ENCODE measurements around the gene DLG1. TPM values are rescaled to one million over a fixed set of nuclear protein-coding genes. Genes with fewer than 3 reads are reported as not detected.

DLG1 gene
- total and polyA plus RNA-seq, 2 experiments from 2014 or later = 27.6 to 98.0 TPM

DNA sequence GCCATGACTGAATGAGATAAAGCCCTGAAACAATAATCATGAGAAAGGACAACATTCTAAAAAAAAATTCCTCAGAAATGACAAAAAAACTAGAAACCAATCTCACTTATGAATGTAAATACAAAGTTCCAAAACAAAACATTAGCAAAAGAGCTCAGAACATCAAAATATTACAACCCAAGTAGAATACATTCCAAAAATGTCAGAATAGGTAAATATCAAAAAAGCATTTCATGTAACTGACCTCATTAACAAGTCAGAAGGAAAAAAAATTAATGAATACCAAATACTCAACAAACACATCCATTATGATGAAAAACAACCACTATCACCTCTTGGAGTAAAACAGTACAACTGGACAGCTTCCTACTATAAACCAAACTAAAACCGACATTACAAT, 93.1 kb downstream of the DLG1 start:
- no peak for ATAC-seq
- H3K4me2 ChIP-seq = no peak overlapping the region
- no peak for DNase-seq (ENCODE audit: low spot score)
- no peaks in the 10 kb centered on the region for H3K9me3 Mint-ChIP-seq
- H3K27me3 ChIP-seq (ENCODE audit: insufficient read depth) = no peaks in the 10 kb centered on the region
- H3K4me1 Mint-ChIP-seq = peaks cover 61% of the 10 kb centered on the region
- peaks cover 20% of the 10 kb centered on the region for H4K20me1 ChIP-seq (replicated peaks; ENCODE audit: insufficient read depth)
- H3K27ac Mint-ChIP-seq = no peak overlapping the region
- H3K36me3 Mint-ChIP-seq (ENCODE audit: low read depth) = no peaks in the 10 kb centered on the region
- 0 out of 2 replicates have a peak, but pooled peaks cover 2% of the 10 kb centered on the region for H3F3A ChIP-seq (replicated peaks; ENCODE audit: low read depth)
- no peak overlapping the region for H3K4me3 ChIP-seq
- H3K9me2 ChIP-seq (ENCODE audit: insufficient read depth) = no peaks in the 10 kb centered on the region
- H3K27me3 Mint-ChIP-seq (ENCODE audit: insufficient read depth, low read depth, poor library complexity) = peaks cover 2% of the 10 kb centered on the region
- peaks cover 49% of the 10 kb centered on the region for H3K4me1 ChIP-seq (ENCODE audit: insufficient read depth)
- no peaks in the 10 kb centered on the region for H3K36me3 ChIP-seq (ENCODE audit: insufficient read depth)
- no peak overlapping the region for H3K4me3 Mint-ChIP-seq
- peaks cover 66% of the 10 kb centered on the region for H3K79me2 ChIP-seq (replicated peaks; ENCODE audit: insufficient read depth)
- no peak overlapping the region for H2AFZ ChIP-seq
- H3K27ac ChIP-seq (ENCODE audit: low read depth) = no peak overlapping the region
- TF ChIP-seq EZH2phosphoT487 (IDR thresholded peaks at IDR 0.05; ENCODE audit: unreplicated experiment) (no peak), JUNB (IDR thresholded peaks at IDR 0.05; ENCODE audit: unreplicated experiment) (no peak), CREB1 (CRISPR knock-in tag; IDR thresholded peaks at IDR 0.05; ENCODE audit: low read depth) (no peak), REST (IDR thresholded peaks at IDR 0.05; ENCODE audit: unreplicated experiment) (no peak)
- TF ChIP-seq, protein P1, sequence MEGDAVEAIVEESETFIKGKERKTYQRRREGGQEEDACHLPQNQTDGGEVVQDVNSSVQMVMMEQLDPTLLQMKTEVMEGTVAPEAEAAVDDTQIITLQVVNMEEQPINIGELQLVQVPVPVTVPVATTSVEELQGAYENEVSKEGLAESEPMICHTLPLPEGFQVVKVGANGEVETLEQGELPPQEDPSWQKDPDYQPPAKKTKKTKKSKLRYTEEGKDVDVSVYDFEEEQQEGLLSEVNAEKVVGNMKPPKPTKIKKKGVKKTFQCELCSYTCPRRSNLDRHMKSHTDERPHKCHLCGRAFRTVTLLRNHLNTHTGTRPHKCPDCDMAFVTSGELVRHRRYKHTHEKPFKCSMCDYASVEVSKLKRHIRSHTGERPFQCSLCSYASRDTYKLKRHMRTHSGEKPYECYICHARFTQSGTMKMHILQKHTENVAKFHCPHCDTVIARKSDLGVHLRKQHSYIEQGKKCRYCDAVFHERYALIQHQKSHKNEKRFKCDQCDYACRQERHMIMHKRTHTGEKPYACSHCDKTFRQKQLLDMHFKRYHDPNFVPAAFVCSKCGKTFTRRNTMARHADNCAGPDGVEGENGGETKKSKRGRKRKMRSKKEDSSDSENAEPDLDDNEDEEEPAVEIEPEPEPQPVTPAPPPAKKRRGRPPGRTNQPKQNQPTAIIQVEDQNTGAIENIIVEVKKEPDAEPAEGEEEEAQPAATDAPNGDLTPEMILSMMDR (conservative IDR thresholded peaks at IDR 0.05; ENCODE audit: low read depth in 2 of 2) = no peak

GRCh38 chr3:197204736-197205135, 93.7 kb downstream of the DLG1 start:
- peaks cover 71% of the 10 kb centered on the region for H3K79me2 ChIP-seq (replicated peaks; ENCODE audit: insufficient read depth)
- H3K27ac ChIP-seq (ENCODE audit: low read depth) = no peak overlapping the region
- no peaks in the 10 kb centered on the region for H3K9me2 ChIP-seq (ENCODE audit: insufficient read depth)
- H4K20me1 ChIP-seq (replicated peaks; ENCODE audit: insufficient read depth) = peaks cover 24% of the 10 kb centered on the region
- no peak for DNase-seq (ENCODE audit: low spot score)
- H3K4me3 ChIP-seq = no peak overlapping the region
- peaks cover 62% of the 10 kb centered on the region for H3K4me1 Mint-ChIP-seq
- no peaks in the 10 kb centered on the region for H3K9me3 Mint-ChIP-seq
- H3K27me3 Mint-ChIP-seq (ENCODE audit: insufficient read depth, low read depth, poor library complexity) = peaks cover 2% of the 10 kb centered on the region
- H3K27me3 ChIP-seq (ENCODE audit: insufficient read depth) = no peaks in the 10 kb centered on the region
- no peak overlapping the region for H2AFZ ChIP-seq
- ATAC-seq = no peak
- 0 out of 2 replicates have a peak, but pooled peaks cover 2% of the 10 kb centered on the region for H3F3A ChIP-seq (replicated peaks; ENCODE audit: low read depth)
- H3K4me3 Mint-ChIP-seq = no peak overlapping the region
- no peaks in the 10 kb centered on the region for H3K36me3 Mint-ChIP-seq (ENCODE audit: low read depth)
- H3K27ac Mint-ChIP-seq = no peak overlapping the region
- no peak overlapping the region for H3K4me2 ChIP-seq
- no peaks in the 10 kb centered on the region for H3K36me3 ChIP-seq (ENCODE audit: insufficient read depth)
- peaks cover 49% of the 10 kb centered on the region for H3K4me1 ChIP-seq (ENCODE audit: insufficient read depth)
- TF ChIP-seq POLR2AphosphoS5 (IDR thresholded peaks at IDR 0.05; ENCODE audit: low read depth) (no peak), EZH2 (IDR thresholded peaks at IDR 0.05; ENCODE audit: low read depth, unreplicated experiment) (no peak), CREB1 (CRISPR knock-in tag; IDR thresholded peaks at IDR 0.05; ENCODE audit: low read depth) (no peak), ZNF462 (CRISPR knock-in tag; IDR thresholded peaks at IDR 0.05) (no peak), EZH2phosphoT487 (IDR thresholded peaks at IDR 0.05; ENCODE audit: unreplicated experiment) (no peak), ZNF114 (CRISPR knock-in tag; IDR thresholded peaks at IDR 0.05) (no peak)
